ENCODE measurements around the gene MAPK10.
"Not testable (repeated sequence)": the region's sequence is repeated elsewhere in the genome, so short reads cannot be mapped to it uniquely, and the experiment has no call there.

The MAPK10 gene

DNA sequence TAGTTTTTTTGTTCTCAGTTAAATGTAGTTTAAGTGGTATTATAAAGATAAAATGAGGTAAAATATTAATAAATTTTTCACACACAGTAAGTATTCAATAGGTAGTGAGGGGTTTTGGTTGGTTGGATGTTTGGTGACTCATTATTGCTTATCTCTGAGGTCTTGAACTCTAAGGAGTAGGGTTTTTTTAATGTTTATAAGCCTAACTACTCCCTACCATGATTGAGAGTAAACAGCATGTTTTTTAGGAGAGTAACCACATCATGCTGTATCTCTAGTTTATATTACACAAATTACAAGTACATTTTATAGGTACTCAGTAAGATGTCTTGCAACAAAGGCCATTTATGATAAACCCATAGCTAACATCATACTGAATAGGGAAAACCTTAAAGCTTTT, 181.6 kb downstream of the MAPK10 start:
- ATAC-seq = no peak

DNA sequence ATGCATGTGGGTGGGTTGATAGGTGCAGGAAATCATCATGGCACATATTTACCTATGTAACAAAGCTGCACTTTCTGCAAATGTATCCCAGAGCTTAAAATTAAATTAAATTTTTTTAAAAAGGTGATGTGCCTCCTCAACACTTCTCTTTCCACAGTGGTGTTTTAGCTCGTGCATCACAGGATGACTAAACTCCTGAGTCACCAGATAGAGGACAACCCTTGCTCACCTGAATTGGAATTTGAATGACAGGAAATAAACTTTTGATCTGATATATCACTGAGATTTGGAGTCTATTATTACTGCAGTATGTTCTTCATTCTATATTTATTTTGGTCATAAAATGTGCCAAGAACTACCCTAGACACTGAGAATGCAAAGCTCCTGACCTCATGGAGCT, 185.3 kb downstream of the MAPK10 start:
- no peak for ATAC-seq

DNA sequence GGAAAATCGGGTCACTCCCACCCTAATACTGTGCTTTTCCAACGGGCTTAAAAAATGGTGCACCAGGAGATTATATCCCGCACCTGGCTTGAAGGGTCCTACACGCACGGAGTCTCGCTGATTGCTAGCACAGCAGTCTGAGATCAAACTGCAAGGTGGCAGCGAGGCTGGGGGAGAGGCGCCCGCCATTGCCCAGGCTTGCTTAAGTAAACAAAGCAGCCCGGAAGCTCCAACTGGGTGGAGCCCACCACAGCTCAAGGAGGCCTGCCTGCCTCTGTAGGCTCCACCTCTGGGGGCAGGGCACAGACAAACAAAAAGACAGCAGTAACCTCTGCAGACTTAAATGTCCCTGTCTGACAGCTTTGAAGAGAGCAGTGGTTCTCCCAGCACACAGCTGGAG, 191.5 kb downstream of the MAPK10 start:
- not testable (repeated sequence) for ATAC-seq

- ATAC-seq = no peak
These were observed 199.4 kb downstream of the MAPK10 start for GRCh38 chr4:86160426-86160825.

DNA sequence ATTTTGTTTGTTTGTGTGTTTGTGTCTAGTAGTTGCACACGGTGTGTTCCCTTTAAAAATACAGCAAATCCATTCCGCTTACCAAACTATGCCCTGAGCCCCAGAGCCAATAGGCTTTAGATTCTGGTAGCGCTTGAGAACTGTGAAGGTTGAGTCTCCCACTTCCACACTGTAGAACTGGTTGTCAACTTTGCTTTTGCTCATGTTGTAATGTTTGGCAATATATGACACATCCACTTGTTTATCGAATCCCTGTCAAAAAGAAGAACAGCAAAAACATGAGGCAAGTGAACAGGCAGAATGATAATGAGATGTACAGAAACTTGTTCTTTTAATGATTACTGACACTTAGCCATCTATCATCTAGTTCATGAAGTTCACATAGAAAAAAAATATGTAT, 200.6 kb downstream of the MAPK10 start:
- ATAC-seq = no peak

- no peak for ATAC-seq
These were observed 203.3 kb downstream of the MAPK10 start for GRCh38 chr4:86156531-86156930.

GRCh38 chr4:86155766-86156165, 204.1 kb downstream of the MAPK10 start:
- ATAC-seq = no peak

DNA sequence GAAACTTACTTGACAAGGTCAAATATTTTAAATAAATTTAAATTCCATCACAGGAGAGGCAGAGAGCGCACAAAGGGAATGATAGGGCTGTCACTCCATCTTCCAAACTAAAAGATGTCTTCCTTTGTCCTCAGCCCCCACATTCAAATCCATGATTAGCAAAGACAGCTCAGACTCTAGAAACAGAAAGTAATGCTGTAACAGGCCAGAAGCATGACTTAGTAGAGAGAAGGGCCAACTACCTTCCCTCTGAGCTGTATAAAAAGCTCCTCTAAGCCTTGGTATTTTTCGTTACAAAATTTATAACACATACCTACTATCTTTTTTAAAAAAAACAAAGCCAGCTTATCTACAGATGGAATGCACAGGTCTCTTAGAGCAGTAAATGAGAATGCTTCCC, 207.4 kb downstream of the MAPK10 start:
- ATAC-seq = no peak

DNA sequence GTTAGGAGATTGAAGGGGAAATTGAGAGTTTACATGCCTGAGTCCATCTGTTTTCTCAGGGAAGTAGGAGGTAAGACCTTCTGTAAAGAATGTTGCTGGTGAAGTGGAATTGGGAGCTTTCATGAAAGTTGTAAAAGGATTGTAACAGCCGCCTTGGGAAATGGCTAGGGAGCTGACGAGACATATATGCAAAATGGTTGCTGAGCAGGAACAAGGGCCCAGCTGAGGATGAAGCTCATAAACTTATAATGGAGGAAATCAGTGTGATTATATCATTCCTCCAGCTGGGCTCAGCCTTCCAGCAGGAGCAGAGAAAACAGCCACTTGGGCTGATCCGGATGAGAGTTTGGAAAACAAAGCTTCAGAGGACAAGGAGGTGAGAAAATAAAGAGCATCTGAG, 208.7 kb downstream of the MAPK10 start:
- no peak for ATAC-seq

- ATAC-seq = no peak
These were observed 218.7 kb downstream of the MAPK10 start for GRCh38 chr4:86141161-86141560.

- ATAC-seq = no peak
These were observed 227.4 kb downstream of the MAPK10 start for GRCh38 chr4:86132468-86132867.

GRCh38 chr4:86131456-86131855, 228.4 kb downstream of the MAPK10 start:
- ATAC-seq = no peak

- ATAC-seq = no peak
These were observed 229.5 kb downstream of the MAPK10 start for GRCh38 chr4:86130160-86130933.

GRCh38 chr4:86129546-86129945, 230.3 kb downstream of the MAPK10 start:
- no peak for ATAC-seq

DNA sequence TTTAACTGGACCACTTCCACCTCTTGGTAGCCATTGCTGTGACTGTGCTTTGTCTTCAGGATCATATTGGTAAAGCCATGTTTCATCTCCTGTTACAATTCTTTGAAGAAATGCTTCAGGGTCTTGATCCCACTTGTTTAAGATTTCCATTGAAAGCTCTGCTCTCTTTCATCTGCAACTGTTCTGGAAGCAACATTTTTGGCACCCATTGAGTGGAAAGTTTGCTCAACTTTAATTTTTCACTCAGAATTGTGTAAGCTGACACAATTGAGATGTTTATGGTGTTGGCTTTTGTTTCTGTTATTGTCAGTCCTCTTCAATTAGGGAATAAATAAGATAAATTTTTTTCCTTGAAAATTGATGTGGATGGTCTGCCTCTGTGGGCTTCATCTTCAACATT, 237.4 kb downstream of the MAPK10 start:
- no peak for ATAC-seq

DNA sequence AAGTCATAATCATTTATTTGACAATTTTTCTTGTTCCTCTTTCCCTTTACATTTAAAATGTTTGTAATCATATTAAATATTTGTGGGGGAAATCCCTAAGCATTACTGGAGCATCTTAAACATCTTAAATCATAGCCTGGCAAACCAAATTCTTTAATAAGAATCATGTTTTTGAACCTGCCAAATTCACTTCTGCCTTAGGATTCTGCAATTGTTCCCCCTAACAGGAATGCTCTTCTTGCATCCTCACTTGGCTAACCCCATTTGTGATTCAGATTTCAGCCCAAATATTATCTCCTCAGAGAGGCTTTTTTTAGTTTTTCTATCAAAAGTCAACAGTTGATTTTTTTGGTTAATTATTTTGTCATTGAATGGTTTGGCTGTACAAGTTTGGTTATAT, 241.1 kb downstream of the MAPK10 start:
- ATAC-seq = no peak

GRCh38 chr4:86117705-86118302, 242.0 kb downstream of the MAPK10 start:
- ATAC-seq = no peak

GRCh38 chr4:86114563-86114962, 245.3 kb downstream of the MAPK10 start:
- ATAC-seq = no peak

- ATAC-seq = no peak
These were observed 251.0 kb downstream of the MAPK10 start for GRCh38 chr4:86108834-86109233.

DNA sequence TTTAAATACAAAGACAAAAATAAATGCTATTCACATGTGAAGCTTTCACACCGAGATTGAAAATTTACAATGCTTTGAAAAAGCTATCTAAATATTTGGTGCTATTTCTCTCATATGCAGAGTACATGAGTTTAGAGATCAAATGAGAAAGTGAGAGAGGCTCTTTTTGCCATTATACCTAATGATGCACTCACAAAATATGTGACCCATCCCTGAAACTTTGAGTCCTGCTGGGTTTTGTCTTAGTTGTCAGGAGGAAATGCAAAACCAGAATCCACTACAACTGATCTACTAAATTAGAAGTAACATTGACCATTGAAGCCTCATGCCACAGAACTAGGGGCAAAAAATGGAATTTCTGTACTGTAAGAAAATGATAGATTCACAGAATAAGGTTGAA, 251.7 kb downstream of the MAPK10 start:
- no peak for ATAC-seq

GRCh38 chr4:86107112-86107511, 252.7 kb downstream of the MAPK10 start:
- ATAC-seq = no peak

DNA sequence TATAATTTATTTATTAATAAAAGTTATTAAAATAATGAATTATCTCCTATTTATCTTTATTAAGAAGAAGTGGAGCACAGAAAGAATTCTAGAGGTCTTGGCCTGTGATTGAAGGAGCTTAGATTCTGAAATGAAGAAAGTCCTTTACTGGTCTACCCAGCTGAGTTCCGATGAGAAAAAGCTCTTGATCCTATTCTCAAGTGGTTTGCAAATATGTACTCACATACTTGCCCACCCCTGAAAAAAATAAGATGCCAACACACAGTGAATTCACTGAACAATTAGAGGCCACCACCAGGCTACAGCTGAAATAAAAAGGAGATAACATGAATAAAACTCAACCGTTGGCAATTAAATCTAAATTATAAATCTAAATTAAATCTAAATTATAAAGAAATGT, 253.4 kb downstream of the MAPK10 start:
- no peak for ATAC-seq

- no peak for ATAC-seq
These were observed 258.0 kb downstream of the MAPK10 start for GRCh38 chr4:86101841-86102240.

GRCh38 chr4:86101410-86101809, 258.4 kb downstream of the MAPK10 start:
- no peak for ATAC-seq

Data from activated CD4-positive, CD25-positive, alpha-beta regulatory T cell treated with anti-CD3 and anti-CD28 coated beads, Interleukin-2, amount 50 U/mL, for 24 hours (primary cell).